Kidney tubule cell (primary cell): ENCODE data around the gene ALAD.

Experiments used
- DNase-seq: peaks from one replicate; pipeline ENCODE4 v3.0.0-alpha.2; 2018; ENCODE audit warnings: low spot score

Gene ALAD

DNA sequence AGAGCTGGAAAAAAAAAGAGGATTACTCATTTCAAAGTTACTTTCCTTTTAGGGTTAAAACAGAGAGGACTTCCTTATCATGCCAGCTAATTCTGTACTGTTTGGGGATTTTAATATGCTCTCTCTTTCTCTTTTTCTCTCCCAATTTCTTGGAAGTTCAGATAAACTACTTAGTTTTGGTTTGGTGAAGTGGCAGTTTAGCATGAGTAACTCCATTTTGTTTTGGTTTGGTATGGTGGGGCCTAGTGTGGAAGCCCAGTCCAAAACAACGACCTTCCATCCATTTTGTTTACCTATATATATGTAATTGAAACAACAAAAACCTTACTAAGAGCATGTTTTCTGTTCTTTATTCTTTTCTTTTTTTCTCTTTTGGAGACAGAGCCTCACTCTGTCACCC, 55.4 kb downstream of the ALAD start:
- no peak for DNase-seq

DNA sequence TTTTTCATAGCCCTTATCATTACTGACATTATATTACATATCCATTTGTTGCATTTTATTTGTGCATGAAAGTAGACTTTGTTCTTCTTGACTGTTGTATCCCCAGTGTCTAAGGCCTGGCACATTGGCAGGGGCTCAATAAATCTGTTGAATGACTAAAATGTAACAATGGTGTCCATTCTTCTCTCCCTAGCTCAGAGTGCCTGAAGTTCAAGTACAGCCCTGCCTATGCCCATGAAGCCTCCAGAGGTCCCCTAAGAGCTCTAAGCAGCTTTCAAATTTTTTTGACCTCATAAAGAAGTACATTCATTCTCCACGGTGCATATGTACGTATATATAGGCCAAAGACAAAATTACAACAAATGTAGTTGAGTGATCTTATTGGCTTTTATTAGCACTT, 55.9 kb downstream of the ALAD start:
- no peak for DNase-seq

DNA sequence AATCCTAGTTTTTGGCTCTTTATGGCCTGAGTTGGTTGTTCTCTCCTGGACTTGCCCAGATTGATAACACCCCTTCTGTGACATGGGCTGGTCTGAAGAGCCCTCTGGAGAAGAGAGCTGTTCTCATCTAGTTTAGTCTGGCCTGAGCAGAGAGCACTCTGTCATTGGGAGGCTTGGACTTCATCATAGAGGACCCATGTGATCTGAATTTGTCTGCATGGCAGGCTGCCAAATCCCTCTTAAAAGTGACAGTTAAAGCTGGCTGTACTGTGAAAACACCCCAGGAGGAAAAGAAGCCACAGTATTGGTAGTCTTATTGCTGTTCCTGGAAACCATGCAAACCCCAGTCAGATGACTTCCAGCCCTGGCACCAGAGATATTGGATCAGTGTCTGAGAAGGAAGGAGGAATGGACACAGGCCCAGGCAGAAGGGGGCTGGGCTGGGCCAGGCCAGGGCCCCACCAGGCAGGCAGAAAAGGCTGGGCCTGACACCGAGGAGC, 57.3 kb downstream of the ALAD start:
- peak; percentile 43 for DNase-seq

DNA sequence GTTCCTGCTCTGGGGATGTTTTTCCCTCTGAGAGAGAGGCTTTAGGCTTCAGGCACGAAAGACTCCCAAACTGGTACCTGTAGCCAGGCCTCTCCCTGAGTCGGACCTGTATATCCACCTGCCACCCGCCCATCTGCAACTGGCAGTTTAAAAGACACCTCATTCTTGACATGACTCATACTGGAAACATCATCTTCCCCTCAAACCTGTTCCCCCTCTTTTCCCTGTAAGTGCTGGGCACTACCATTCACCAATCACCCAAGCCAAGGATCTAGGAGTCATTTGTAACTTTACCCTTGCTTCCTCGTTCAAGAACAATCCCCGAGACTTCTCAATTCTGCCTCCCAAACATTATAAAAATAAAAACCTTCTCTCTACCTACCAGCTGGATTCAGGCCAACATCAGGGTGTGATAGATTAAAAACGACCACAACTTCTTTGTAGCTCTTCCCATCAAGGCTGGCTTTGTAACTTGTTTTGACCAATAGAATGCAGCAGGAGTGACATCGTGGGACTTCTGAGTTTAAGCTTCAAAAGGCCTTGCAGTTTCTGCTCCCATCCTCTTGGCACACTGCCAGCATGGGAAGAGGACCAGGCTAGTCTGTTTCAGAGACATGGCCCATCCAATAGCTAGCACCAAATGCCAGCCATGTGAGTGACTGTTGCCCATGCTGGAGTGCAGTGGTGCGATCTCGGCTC, 59.2 kb downstream of the ALAD start:
- peak; percentile 70 for DNase-seq

DNA sequence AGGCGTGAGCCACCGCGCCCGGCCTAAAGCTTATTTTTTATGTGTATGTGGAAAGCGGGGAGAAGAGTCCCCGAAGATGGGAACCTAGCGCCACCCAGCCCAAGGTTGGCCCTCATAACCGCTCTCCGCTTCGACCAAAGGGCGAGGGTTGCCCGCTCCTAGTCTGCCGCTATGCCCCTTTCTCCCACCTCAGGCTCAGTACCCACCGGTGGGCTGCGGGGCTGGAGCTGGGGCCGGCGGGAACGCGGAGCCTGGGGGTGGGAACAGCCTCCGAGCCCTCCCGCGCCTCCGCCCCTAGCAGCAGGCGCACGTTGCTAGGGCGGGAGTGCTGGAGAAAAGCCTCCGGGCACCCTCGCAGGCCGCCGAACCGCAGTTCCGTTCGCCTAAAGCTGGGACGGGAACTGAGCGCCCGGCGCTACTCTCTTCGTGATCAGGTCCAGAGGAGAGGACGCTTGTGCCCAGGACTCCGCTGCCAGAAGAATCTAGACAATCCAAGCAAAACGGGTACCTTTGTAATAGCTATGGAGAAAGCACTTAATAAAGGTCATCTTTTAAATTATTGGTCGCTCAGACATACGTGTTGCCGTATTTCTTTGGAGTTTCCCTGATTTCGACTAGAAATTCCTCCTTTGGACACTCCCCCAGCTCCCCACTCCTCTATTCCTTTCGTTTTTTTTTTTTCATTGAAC, 60.9 kb downstream of the ALAD start, which contains the start of gene WDR31:
Gene WDR31 (minus strand): TSS at position 265 of the 689 bp plus-strand sequence. CDS start 8,253 bp downstream, outside the sequence.
- peak; percentile 91 for DNase-seq

DNA sequence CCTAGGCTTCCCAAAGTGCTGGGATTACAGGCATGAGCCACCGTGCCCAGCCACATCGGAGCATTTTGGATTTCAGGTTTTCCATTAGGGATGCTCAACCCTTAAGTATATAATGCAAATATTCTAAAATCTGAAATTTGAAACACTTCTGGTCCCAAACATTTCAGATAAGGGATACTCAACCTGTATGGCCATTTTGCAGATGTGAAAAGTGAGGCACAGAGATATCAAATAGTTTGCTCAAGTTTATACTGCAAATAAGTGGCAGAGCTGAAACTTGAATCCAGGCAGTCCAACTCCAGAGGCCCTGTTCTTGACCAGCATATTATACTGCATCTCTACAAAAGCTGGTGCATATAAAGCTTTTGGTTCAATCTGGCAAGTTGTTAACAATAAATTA, 63.4 kb downstream of the ALAD start:
- DNase-seq: no peak
